ENCODE results near the gene IGFL3.
"Not testable (repeated sequence)": the region's sequence is repeated elsewhere in the genome, so short reads cannot be mapped to it uniquely, and the experiment has no call there.

The IGFL3 gene

GRCh38 chr19:46124638-46125115, at the start of gene IGFL3:
IGFL3 (minus strand) TSS chr19:46124688; CDS start chr19:46124649, 39 bp downstream.
- DNase-seq (ENCODE audit: low read depth in 2 of 2): no peak

- DNase-seq (ENCODE audit: low read depth in 2 of 2): no peak
Observed at GRCh38 chr19:46173886-46174480, 49.5 kb upstream of the IGFL3 start.

DNA sequence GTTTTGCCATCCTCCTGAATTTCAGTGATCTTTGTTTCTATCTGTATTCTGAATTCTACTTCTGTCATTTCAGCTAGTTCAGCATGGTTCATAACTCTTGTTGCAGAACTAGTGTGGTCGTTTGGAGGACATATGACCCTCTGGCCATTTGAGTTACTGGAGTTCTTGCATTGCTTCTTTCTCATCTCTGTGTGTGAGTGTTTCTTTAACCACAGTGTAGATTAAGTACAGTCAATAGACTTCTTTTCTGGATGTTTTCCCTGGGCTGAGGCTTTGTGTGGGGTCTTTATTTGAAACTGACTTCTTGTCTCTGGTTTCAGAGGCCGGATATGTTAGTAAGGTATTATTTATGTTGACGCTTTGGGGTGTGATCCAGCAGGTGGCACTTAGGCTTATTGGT, 38.2 kb upstream of the IGFL3 start:
- no peak for DNase-seq (ENCODE audit: low read depth in 2 of 2)

DNA sequence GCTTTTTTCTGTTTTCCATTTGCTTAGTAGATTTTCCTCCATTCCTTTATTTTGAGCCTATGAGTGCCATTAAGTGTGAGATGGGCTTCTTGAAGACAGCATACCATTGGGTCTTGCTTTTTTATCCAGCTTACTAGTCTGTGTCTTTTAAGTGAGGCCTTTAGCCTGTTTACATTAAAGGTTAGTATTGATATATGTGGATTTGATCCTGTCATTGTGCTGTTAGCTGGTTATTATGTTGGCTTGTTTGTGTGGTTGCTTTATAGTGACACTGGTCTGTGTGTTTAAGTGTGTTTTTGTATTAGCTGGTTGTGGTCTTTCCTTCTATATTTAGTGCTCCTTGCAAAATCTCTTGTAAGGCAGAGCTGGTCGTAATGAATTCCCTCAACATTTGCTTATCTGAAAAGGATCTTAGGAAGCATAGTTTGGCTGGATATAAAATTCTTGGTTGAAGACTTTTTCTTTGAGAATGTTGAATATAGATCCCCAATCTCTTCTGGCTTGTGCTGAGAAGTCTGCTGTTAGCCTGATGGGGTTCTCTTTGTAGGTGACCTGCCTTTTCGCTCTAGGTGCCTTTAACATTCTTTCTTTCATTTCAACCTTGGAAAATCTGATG, 37.3 kb upstream of the IGFL3 start:
- not testable (repeated sequence) for DNase-seq (ENCODE audit: low read depth in 2 of 2)

- DNase-seq (ENCODE audit: low read depth in 2 of 2): no peak
Observed at GRCh38 chr19:46160233-46160775, 35.8 kb upstream of the IGFL3 start.

GRCh38 chr19:46159418-46160232, 35.1 kb upstream of the IGFL3 start:
- DNase-seq (ENCODE audit: low read depth in 2 of 2): no peak

DNA sequence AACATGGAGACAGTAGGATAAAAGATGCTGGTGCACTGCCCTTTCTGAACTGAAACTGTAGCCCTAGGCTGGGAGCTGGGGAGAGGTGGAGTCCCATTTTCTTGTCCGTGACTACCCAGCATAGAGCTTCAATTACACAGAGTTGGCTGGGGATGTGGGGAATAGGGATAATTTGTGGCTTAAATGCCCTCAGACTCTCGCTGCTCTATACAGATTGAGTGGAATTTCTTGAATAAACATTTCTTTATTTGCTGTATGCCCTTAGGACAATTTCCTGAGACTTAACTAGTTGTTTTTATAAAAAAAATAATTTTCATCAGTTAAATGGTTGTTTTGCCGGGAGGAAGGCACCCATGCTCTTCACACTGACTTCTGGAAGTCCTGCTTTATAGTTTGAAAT, 30.7 kb upstream of the IGFL3 start:
- DNase-seq (ENCODE audit: low read depth in 2 of 2): no peak

DNA sequence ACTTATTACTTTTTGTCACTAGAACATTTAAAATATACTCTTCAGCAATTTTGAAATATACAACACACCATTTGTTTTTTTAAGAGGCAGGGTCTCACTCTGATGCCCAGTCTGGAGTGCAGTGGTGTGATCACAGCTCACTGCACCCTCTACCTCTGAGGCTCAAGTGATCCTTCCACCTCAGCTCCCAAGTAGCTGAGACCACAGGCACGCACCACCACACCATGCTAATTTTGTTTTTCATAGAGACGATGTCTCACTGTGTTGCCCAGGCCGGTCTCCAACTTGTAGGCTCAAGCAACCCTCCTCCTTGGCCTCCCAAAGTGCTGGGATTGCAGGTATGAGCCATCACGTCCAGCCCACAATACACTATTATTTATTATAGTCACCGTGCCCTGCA, 26.1 kb upstream of the IGFL3 start:
- DNase-seq (ENCODE audit: low read depth in 2 of 2): no peak

DNA sequence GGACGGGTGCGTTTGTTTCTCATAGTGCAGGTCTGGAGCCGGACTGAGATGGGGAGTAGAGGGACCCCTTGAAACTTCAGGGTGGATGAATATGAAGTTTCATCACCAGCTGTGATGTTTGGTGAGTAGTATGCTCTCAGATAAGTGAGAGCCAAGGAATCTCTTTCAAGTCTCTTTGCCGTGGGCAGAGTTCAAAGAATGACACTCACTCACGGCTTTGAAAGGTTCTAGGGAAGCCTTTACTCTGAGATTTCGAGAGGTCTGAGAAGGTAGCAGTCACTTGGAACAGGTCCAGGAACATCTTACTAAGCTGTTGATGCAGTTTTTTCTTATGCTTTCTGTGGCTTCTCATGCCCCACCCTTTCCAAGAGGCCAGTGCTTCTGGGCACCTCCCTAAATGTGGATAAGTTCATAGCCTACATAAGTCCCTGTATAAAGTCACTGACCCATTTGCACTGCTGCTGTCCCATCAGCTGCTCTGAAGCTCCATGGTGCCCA, 23.4 kb upstream of the IGFL3 start, which contains the start of gene IGFL2:
TSS of gene IGFL2 (plus strand) at position 448 of the 498 bp plus-strand sequence. CDS start at position 489, 41 bp downstream.
- no peak for DNase-seq (ENCODE audit: low read depth in 2 of 2)

GRCh38 chr19:46147166-46147740, 22.8 kb upstream of the IGFL3 start:
- DNase-seq (ENCODE audit: low read depth in 2 of 2): no peak

GRCh38 chr19:46144756-46145155, 20.3 kb upstream of the IGFL3 start:
- DNase-seq (ENCODE audit: low read depth in 2 of 2): no peak

GRCh38 chr19:46142294-46142693, 17.8 kb upstream of the IGFL3 start:
- no peak for DNase-seq (ENCODE audit: low read depth in 2 of 2)

- DNase-seq (ENCODE audit: low read depth in 2 of 2): no peak
Observed at GRCh38 chr19:46141421-46141820, 16.9 kb upstream of the IGFL3 start.

GRCh38 chr19:46137915-46138473, 13.5 kb upstream of the IGFL3 start:
- no peak for DNase-seq (ENCODE audit: low read depth in 2 of 2)

GRCh38 chr19:46134527-46134926, 10.0 kb upstream of the IGFL3 start:
- DNase-seq (ENCODE audit: low read depth in 2 of 2): no peak

- no peak for DNase-seq (ENCODE audit: low read depth in 2 of 2)
Observed at GRCh38 chr19:46133777-46134241, 9.3 kb upstream of the IGFL3 start.

- no peak for DNase-seq (ENCODE audit: low read depth in 2 of 2)
Observed at GRCh38 chr19:46133101-46133627, 8.7 kb upstream of the IGFL3 start.

- DNase-seq (ENCODE audit: low read depth in 2 of 2): no peak
Observed at GRCh38 chr19:46132508-46133100, 8.1 kb upstream of the IGFL3 start.

DNA sequence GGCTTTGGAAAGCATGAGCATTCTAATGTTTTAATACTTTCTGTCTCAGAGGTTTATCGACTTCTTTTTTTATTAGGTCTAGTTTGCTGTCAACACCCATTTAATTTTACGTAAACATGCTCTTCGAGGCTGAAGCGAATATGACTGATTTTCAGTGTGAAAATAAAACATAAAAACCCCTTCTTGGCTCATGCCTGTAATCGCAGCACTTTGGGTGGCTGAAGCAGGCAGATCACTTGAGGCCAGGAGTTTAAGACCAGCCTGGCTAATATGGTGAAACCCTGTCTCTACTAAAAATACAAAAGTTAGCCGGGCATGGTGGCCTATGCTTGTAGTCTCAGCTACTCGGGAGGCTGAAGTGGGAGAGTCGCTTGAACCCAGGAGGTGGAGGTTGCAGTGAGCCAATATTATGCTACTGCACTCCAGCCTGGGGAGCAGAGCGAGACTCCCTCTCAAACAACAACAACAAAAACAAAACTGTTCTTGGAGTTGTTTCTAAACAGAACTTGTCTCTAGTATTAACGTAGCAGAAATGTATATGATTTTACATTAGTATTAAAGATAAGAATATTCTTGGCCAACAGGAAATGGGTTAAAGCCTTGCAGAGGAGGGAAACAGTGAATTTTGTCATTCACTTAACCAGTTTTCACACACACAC, 7.1 kb upstream of the IGFL3 start:
- no peak for DNase-seq (ENCODE audit: low read depth in 2 of 2)

GRCh38 chr19:46126086-46126580, 1.6 kb upstream of the IGFL3 start:
- no peak for DNase-seq (ENCODE audit: low read depth in 2 of 2)

All from stimulated activated CD8-positive, alpha-beta memory T cell treated with anti-CD3 and anti-CD28 coated beads, Interleukin-2, amount 100 ng/mL, for 1 hour (primary cell).